DOHH2 (cell line): ENCODE measurements around the gene NDUFA12.

Source experiments
- EZH2phosphoT487 ChIP-seq: fragments of 200-600 bp; sonication (generic); IDR thresholded peaks from 2 replicates; pipeline ENCODE4 v1.6.1; 2017; ENCODE audit warnings: borderline replicate concordance, mild to moderate bottlenecking, antibody characterized with exemption, low read length, moderate library complexity, mixed read lengths
- TF ChIP-seq, protein P1 (sequence below): fragments of 200-600 bp; sonication (generic); IDR thresholded peaks from one replicate; pipeline ENCODE4 v1.5.1; 2014; ENCODE audit warnings: antibody characterized with exemption, mild to moderate bottlenecking, low read depth, low read length; ENCODE audit not compliant: poor library complexity, severe bottlenecking

DNA sequence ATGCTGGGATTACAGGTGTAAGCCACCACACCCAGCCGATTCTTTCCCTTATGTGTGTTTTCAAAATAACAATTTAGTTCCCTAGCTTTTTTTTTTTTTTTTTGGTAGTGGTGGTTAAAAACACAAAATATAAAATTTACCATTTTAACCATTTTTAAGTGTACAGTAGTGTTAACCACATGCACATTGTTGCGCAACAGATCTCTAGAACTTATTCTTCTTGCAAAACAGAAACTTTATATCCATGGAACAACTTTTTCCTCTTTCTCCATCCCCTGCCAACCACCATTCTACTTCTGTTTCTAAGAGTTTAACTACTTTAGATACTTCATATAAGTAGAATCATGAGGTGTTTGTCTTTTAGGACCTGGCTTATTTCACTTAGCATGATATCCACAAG is 1.1 kb upstream of the NDUFA12 start:
- TF ChIP-seq, protein P1, sequence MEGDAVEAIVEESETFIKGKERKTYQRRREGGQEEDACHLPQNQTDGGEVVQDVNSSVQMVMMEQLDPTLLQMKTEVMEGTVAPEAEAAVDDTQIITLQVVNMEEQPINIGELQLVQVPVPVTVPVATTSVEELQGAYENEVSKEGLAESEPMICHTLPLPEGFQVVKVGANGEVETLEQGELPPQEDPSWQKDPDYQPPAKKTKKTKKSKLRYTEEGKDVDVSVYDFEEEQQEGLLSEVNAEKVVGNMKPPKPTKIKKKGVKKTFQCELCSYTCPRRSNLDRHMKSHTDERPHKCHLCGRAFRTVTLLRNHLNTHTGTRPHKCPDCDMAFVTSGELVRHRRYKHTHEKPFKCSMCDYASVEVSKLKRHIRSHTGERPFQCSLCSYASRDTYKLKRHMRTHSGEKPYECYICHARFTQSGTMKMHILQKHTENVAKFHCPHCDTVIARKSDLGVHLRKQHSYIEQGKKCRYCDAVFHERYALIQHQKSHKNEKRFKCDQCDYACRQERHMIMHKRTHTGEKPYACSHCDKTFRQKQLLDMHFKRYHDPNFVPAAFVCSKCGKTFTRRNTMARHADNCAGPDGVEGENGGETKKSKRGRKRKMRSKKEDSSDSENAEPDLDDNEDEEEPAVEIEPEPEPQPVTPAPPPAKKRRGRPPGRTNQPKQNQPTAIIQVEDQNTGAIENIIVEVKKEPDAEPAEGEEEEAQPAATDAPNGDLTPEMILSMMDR = no peak
- no peak for TF ChIP-seq EZH2phosphoT487
